Measurements from ENCODE around the gene ATAD3A. TPM values are rescaled to one million over a fixed set of nuclear protein-coding genes. Genes with fewer than 3 reads are reported as not detected.

ATAD3A gene
- total RNA-seq (2022; extraction: Qiagen RNA extraction; ENCODE audit: low read depth), result 24.3 to 40.3 TPM (median 39.2 TPM) in 5 replicates

DNA sequence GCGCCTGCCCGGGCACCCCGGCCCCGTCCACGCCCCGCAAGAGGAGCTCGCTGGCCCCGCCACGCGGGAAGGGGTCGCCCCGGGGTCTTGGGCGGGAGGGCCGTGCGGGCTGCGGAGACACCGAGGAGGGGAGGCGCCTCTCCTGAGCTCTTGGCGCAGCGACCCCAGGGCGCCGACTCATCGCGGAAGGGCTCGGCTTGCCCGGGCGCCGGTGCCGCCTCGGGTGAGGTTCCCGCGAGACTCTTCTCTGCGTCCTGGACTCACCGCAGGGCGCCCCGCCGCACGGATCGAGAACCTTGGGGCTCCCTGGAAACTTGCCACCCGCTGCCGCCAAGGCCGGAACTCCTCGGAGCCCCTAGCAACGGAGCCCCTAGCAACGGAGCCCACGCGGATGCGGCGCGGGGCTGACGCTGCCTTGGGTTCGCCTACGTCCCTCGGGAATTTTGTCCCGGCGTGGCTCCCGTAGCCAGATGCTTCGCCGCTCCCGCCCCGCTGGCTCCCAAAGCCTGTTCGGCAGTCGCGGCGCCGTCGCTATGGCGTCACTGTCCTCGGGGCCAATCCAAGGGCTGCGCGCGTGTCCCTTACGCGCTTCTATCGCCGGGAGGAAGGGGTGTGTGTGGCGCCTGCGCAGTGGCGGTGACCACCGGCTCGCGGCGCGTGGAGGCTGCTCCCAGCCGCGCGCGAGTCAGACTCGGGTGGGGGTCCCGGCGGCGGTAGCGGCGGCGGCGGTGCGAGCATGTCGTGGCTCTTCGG, at the start of gene ATAD3A:
Gene ATAD3A (plus strand): TSS at position 630 of the 753 bp plus-strand sequence. CDS start 107 bp downstream, at position 737.

DNA sequence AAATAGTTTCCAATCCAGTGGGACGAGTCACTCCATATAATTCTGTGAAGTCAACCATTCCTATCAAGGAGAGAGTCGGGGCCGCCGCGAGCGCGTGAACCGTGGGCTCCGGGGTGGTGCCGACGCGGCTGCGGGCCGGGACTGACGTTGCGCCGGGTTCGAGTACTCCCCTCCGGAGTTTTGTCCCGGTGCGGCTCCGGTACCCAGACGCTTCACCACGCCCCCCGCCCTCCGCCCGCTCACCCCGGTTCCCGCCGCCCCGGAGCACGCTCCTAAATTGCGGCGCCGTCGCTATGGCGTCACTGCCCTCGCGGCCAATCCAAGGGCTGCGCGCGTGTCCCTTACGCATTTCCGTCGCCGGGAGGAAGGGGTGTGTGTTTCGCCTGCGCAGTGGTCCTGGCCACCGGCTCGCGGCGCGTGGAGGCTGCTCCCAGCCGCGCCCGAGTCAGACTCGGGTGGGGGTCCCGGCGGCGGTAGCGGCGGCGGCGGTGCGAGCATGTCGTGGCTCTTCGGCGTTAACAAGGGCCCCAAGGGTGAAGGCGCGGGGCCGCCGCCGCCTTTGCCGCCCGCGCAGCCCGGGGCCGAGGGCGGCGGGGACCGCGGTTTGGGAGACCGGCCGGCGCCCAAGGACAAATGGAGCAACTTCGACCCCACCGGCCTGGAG, 40.4 kb upstream of the ATAD3A start, which contains the start of gene ATAD3B:
Gene ATAD3B (plus strand): TSS at position 377 of the 664 bp plus-strand sequence. CDS start 120 bp downstream, at position 497.

DNA sequence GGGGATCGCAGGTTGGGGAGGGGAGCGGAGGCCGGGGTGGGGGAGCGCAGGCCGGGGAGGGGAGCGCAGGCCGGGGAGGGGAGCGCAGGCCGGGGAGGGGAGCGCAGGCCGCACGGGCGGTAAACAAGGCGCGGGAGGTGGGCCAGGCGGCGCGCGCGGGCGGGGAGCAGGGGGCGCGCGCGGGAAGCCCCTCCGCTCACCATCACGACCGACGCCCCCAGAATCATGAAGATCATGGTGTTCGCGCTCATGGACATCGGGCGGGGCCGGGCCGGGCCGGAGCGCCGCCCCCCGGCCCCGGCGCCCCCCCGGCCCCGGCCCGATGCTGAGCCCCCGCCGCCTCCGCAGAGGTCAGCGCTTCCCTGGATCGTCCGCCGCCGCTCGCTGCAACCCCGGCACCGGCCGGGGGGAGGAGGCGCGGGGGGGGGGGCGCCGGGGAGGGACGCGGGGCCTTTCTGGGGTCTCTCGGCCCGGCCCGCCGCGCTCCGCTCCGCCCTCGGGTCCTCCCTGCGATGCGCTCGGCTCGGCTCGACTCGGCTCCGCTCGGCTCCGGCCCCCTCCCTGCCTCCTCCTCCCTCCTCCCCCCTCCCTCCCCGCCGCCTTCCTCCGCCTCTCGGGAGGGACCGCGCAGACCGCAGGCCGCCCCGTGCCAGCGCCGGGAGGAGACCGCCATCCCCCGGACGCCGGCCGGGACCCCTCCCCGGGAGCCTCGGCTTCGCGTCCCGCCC, 28.3 kb downstream of the ATAD3A start, which contains the start of gene TMEM240:
Gene TMEM240 (minus strand): TSS at position 535 of the 728 bp plus-strand sequence. CDS start 278 bp downstream, at position 257.

DNA sequence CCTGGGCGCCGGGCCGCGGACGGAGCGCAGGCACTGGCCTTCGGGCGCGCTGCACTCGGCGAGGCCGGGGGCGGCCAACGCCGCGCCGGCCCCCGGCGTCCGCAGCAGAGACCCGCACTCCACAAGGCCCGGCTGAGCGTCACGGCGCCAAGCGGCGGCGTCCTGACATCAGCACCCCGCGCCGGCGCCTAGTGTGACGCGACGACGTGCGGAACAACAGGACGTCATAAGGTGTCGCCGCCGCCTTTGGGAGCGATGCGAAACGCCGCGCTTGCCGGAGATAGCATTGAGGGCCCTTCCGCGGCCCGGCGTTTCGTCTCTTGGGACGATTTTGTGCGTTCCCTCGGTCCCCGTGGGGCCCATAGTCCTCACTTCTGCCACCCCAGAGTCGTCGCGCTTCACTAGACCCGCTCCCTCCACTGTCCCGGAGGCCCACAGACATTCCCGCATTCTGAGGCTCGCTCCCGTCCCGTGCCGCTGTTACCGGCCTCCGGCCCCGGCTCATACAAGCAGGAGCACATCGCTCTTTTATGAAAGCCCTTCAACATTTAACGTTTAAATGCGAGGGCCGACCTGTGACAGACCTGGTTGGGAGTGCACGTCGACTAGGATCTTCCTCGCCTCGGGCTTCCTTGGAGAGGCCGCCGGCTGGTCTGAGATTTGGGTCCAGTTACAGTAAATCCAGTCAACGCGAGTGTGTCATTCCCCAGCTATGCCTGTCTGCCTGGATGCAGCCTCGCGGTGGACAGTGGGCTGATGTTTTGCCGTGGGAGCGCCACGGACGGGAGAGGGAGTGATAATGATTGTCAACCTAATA, 63.0 kb downstream of the ATAD3A start, which contains the start of gene SSU72:
Gene SSU72 (minus strand): TSS at position 143 of the 817 bp plus-strand sequence. CDS start 306 bp downstream, outside the sequence.

Other genes starting within 250 kb of the ATAD3A start
- gene UBE2J2, start 238.3 kb upstream of the ATAD3A start, total RNA-seq (2022; extraction: Qiagen RNA extraction; ENCODE audit: low read depth), result 38.1 to 48.8 TPM (median 48.1 TPM) in 5 replicates
- gene SCNN1D, start 231.7 kb upstream of the ATAD3A start, total RNA-seq (2022; extraction: Qiagen RNA extraction; ENCODE audit: low read depth), result 0.88 to 1.5 TPM (median 1.2 TPM) in 5 replicates
- gene ACAP3, start 204.2 kb upstream of the ATAD3A start, total RNA-seq (2022; extraction: Qiagen RNA extraction; ENCODE audit: low read depth), result 5.3 to 22.8 TPM (median 18.9 TPM) in 5 replicates
- 13.1 to 28.9 TPM (median 26.2 TPM) in 5 replicates for gene PUSL1, start 203.6 kb upstream of the ATAD3A start, total RNA-seq (2022; extraction: Qiagen RNA extraction; ENCODE audit: low read depth)
- gene INTS11, start 187.5 kb upstream of the ATAD3A start, total RNA-seq (2022; extraction: Qiagen RNA extraction; ENCODE audit: low read depth), result 45.7 to 67.6 TPM (median 59.0 TPM) in 5 replicates
- gene CPTP, start 187.4 kb upstream of the ATAD3A start, total RNA-seq (2022; extraction: Qiagen RNA extraction; ENCODE audit: low read depth), result 11.2 to 23.6 TPM (median 21.2 TPM) in 5 replicates
- gene TAS1R3, start 180.9 kb upstream of the ATAD3A start, total RNA-seq (2022; extraction: Qiagen RNA extraction; ENCODE audit: low read depth), result 0.08 to 0.20 TPM (median 0.12 TPM) in 5 replicates
- gene DVL1, start 162.7 kb upstream of the ATAD3A start, total RNA-seq (2022; extraction: Qiagen RNA extraction; ENCODE audit: low read depth), result 31.3 to 89.3 TPM (median 77.1 TPM) in 5 replicates
- 0.15 to 0.29 TPM in 2 of 5 replicates, not detected in the others for gene MXRA8, start 153.6 kb upstream of the ATAD3A start, total RNA-seq (2022; extraction: Qiagen RNA extraction; ENCODE audit: low read depth)
- gene AURKAIP1, start 137.0 kb upstream of the ATAD3A start, total RNA-seq (2022; extraction: Qiagen RNA extraction; ENCODE audit: low read depth), result 90.7 to 179 TPM (median 167 TPM) in 5 replicates
- 38.3 to 62.7 TPM (median 53.1 TPM) in 5 replicates for gene CCNL2, start 112.8 kb upstream of the ATAD3A start, total RNA-seq (2022; extraction: Qiagen RNA extraction; ENCODE audit: low read depth)
- gene MRPL20, start 104.9 kb upstream of the ATAD3A start, total RNA-seq (2022; extraction: Qiagen RNA extraction; ENCODE audit: low read depth), result 122 to 156 TPM (median 133 TPM) in 5 replicates
- 0.07 to 0.23 TPM in 2 of 5 replicates, not detected in the others for gene ANKRD65, start 90.9 kb upstream of the ATAD3A start, total RNA-seq (2022; extraction: Qiagen RNA extraction; ENCODE audit: low read depth)
- gene VWA1, start 76.5 kb upstream of the ATAD3A start, total RNA-seq (2022; extraction: Qiagen RNA extraction; ENCODE audit: low read depth), result 5.3 to 18.2 TPM (median 15.0 TPM) in 5 replicates
- not detected in 5 replicates for gene ATAD3C, start 62.5 kb upstream of the ATAD3A start, total RNA-seq (2022; extraction: Qiagen RNA extraction; ENCODE audit: low read depth)
- 1.6 to 3.6 TPM (median 3.0 TPM) in 5 replicates for gene ATAD3B, start 40.4 kb upstream of the ATAD3A start, total RNA-seq (2022; extraction: Qiagen RNA extraction; ENCODE audit: low read depth)
- 0.37 to 0.68 TPM (median 0.48 TPM) in 4 of 5 replicates, not detected in the other for gene TMEM240, start 28.5 kb downstream of the ATAD3A start, total RNA-seq (2022; extraction: Qiagen RNA extraction; ENCODE audit: low read depth)
- 95.6 to 113 TPM (median 112 TPM) in 5 replicates for gene SSU72, start 62.7 kb downstream of the ATAD3A start, total RNA-seq (2022; extraction: Qiagen RNA extraction; ENCODE audit: low read depth)
- 3.9 to 9.9 TPM (median 8.5 TPM) in 5 replicates for gene FNDC10, start 88.0 kb downstream of the ATAD3A start, total RNA-seq (2022; extraction: Qiagen RNA extraction; ENCODE audit: low read depth)
- gene MIB2, start 103.3 kb downstream of the ATAD3A start, total RNA-seq (2022; extraction: Qiagen RNA extraction; ENCODE audit: low read depth), result 6.8 to 24.6 TPM (median 19.7 TPM) in 5 replicates
- gene MMP23B, start 120.0 kb downstream of the ATAD3A start, total RNA-seq (2022; extraction: Qiagen RNA extraction; ENCODE audit: low read depth), result 0.39 to 1.5 TPM (median 0.92 TPM) in 4 of 5 replicates, not detected in the other
- gene CDK11B, start 146.8 kb downstream of the ATAD3A start, total RNA-seq (2022; extraction: Qiagen RNA extraction; ENCODE audit: low read depth), result 25.1 to 27.9 TPM (median 27.5 TPM) in 5 replicates
- 9.1 to 14.2 TPM (median 12.3 TPM) in 5 replicates for gene SLC35E2B, start 180.6 kb downstream of the ATAD3A start, total RNA-seq (2022; extraction: Qiagen RNA extraction; ENCODE audit: low read depth)
- gene CDK11A, start 212.2 kb downstream of the ATAD3A start, total RNA-seq (2022; extraction: Qiagen RNA extraction; ENCODE audit: low read depth), result 20.5 to 26.2 TPM (median 24.1 TPM) in 5 replicates